Panc1 (cell line): ENCODE data around the gene AKAP12. TPM values are rescaled to one million over a fixed set of nuclear protein-coding genes. Genes with fewer than 3 reads are reported as not detected.
"Not testable (repeated sequence)": the region's sequence is repeated elsewhere in the genome, so short reads cannot be mapped to it uniquely, and the experiment has no call there.

Experiments used
- ATAC-seq: fragments of 200-7000 bp; cut with Tn5 transposase; 2 replicates; pipeline ENCODE4 v1.9.1; 2020; ENCODE audit warnings: mild to moderate bottlenecking, moderate library complexity
- BruUV-seq: library from RNA; stranded (reverse); fragments of 400-500 nt; replicated peaks from 2 replicates; lab custom pipeline; 2021; lab: Mats Ljungman, UMichigan
- CTCF ChIA-PET: fragments of 300-600 bp; sonication (Branson Sonifier 250); formaldehyde crosslinking; loops from one replicate; lab custom pipeline; 2022; ENCODE audit warnings: antibody characterized with exemption; lab: Charles Lee
- POLR2A ChIA-PET: fragments of 300-600 bp; sonication (Branson Sonifier 250); formaldehyde crosslinking; loops from one replicate; lab custom pipeline; 2022; ENCODE audit warnings: antibody characterized with exemption; lab: Charles Lee
- DNase-seq: peaks from one replicate; pipeline ENCODE4 v3.0.0-alpha.2; 2010; ENCODE audit warnings: low read depth, low spot score
- H3K27ac ChIP-seq: 2 replicates; pipeline ENCODE4 v1.5.1; 2011; ENCODE audit warnings: mild to moderate bottlenecking, low read length, inconsistent platforms
- H3K27me3 ChIP-seq: fragments of 200-500 bp; sonication (Bioruptor generic); 2 replicates; pipeline ENCODE4 v1.6.0; 2014; ENCODE audit warnings: low read length, inconsistent platforms; ENCODE audit not compliant: control insufficient read depth, insufficient read depth
- H3K36me3 ChIP-seq: fragments of 200-500 bp; sonication (Bioruptor generic); 2 replicates; pipeline ENCODE4 v1.5.1; 2014; ENCODE audit warnings: inconsistent platforms, mild to moderate bottlenecking, low read length, moderate library complexity; ENCODE audit not compliant: control insufficient read depth, insufficient read depth
- H3K4me1 ChIP-seq: 2 replicates; pipeline ENCODE4 v1.5.1; 2011; ENCODE audit warnings: inconsistent platforms, mild to moderate bottlenecking, low read length, moderate library complexity; ENCODE audit not compliant: control insufficient read depth, insufficient read depth
- H3K4me3 ChIP-seq, 2 experiments: 2 replicates each; pipeline ENCODE4 v1.5.1; 2011 to 2012; ENCODE audit warnings: low read depth in 2 of 2, low read length in 2 of 2, mild to moderate bottlenecking in 2 of 2, inconsistent platforms in 1 of 2, moderate library complexity in 1 of 2
- H3K9me3 ChIP-seq: fragments of 200-500 bp; sonication (Bioruptor generic); 2 replicates; pipeline ENCODE4 v1.5.1; 2014; ENCODE audit warnings: low read depth, mild to moderate bottlenecking, inconsistent platforms, low read length, moderate library complexity; ENCODE audit not compliant: control insufficient read depth, insufficient read depth
- POLR2AphosphoS5 ChIP-seq: IDR thresholded peaks from 2 replicates; pipeline ENCODE4 v1.6.1; 2012; ENCODE audit warnings: mild to moderate bottlenecking, low read depth, low read length, moderate library complexity
- REST ChIP-seq, 2 experiments: IDR thresholded peaks; 2 replicates each; pipeline ENCODE4 v1.6.1; 2011 to 2012; ENCODE audit warnings: low read depth in 2 of 2, control low read depth in 1 of 2, low read length in 1 of 2, mild to moderate bottlenecking in 1 of 2, moderate library complexity in 1 of 2; ENCODE audit not compliant: insufficient read depth in 1 of 2
- SIN3A ChIP-seq: IDR thresholded peaks from 2 replicates; pipeline ENCODE4 v1.6.1; 2012; ENCODE audit warnings: low read depth, mild to moderate bottlenecking, low read length, moderate library complexity, borderline replicate concordance; ENCODE audit not compliant: insufficient read depth
- TCF7L2 ChIP-seq: IDR thresholded peaks from 2 replicates; pipeline ENCODE4 v1.6.1; 2011; ENCODE audit warnings: mild to moderate bottlenecking, low read depth, low read length, inconsistent platforms
- in situ Hi-C: cut with HindIII; loops from 2 replicates; pipeline ENCODE4 v1.10.0; 2016; ENCODE audit warnings: low sequenced_read_pairs, low pct_unique_long_range_greater_than_20kb
- intact Hi-C: fragments of 100-400 bp; cut with micrococcal nuclease; formaldehyde crosslinking; loops from one replicate; pipeline ENCODE4 v1.10.0; 2022; ENCODE audit not compliant: unreplicated experiment
- total RNA-seq: library from RNA; stranded (reverse); gene quantifications from one replicate; pipeline ENCODE4 v1.2.1, GENCODE V29; 2021; ENCODE audit not compliant: unreplicated experiment
- TF ChIP-seq, protein P1 (sequence below): fragments of 450-650 bp; IDR thresholded peaks from 2 replicates; pipeline ENCODE4 v1.5.1; 2017; ENCODE audit warnings: mild to moderate bottlenecking

Gene AKAP12
- total RNA-seq, 1 experiment from 2014 or later, result 267 TPM

DNA sequence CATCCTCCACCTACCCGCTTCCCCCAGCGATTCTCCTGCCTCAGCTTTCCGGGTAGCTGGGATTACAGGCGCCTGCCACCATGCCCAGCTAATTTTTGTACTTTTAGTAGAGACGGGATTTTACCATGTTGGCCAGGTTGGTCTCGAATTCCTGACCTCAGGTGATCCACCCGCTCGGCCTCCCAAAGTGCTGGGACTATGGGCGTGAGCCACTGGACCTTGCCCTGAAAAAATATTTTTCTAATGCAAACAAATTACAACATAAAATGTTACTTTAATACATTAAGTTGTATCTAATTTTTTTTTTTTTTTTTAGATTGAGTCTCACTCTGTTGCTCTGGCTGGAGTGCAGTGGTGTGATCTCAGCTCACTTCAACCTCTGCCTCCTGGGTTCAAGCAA, 142.9 kb downstream of the AKAP12 start:
- BruUV-seq, in situ Hi-C loops, H3K36me3 ChIP-seq, intact Hi-C loops, H3K27me3 ChIP-seq, ATAC-seq, H3K27ac ChIP-seq, H3K4me3 ChIP-seq, H3K9me3 ChIP-seq, DNase-seq, H3K4me1 ChIP-seq: not testable (repeated sequence)
- CTCF ChIA-PET, result interaction anchor here (0.6 kb wide), 1 partner anchor 1532 kb away, joined by 4 read pairs; no protein-coding TSS in a partner anchor
- POLR2A ChIA-PET, result interaction anchor here (0.7 kb wide), 1 partner anchor 493 kb away, joined by 5 read pairs; no protein-coding TSS in a partner anchor

DNA sequence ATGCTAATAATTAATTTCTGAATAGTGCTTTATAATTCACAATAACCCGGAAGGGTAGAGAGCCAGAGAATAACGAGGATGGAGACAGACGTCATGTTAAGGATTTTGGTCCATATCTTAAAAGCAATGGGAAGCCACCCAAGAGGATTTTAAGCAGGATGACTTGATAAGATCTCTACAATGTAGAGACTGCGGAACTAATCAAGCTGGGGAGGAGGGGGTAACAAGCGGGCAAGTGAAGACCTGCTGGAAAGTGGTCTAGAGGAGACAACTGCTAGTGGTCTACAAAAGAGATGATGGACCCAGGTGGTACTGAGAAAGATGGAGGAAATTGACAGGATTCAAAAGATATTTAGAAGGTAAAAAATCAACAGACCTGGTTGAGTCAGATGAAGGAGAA, 144.4 kb downstream of the AKAP12 start:
- ChIA-PET CTCF (no interaction called here), POLR2A (no interaction called here)
- TF ChIP-seq TCF7L2 (no peak), POLR2AphosphoS5 (no peak), REST (IDR thresholded peaks at IDR 0.05; ENCODE audit: insufficient read depth in 1 of 2, low read depth in 2 of 2, low read length in 1 of 2) (no peak), SIN3A (no peak)
- TF ChIP-seq, protein P1, sequence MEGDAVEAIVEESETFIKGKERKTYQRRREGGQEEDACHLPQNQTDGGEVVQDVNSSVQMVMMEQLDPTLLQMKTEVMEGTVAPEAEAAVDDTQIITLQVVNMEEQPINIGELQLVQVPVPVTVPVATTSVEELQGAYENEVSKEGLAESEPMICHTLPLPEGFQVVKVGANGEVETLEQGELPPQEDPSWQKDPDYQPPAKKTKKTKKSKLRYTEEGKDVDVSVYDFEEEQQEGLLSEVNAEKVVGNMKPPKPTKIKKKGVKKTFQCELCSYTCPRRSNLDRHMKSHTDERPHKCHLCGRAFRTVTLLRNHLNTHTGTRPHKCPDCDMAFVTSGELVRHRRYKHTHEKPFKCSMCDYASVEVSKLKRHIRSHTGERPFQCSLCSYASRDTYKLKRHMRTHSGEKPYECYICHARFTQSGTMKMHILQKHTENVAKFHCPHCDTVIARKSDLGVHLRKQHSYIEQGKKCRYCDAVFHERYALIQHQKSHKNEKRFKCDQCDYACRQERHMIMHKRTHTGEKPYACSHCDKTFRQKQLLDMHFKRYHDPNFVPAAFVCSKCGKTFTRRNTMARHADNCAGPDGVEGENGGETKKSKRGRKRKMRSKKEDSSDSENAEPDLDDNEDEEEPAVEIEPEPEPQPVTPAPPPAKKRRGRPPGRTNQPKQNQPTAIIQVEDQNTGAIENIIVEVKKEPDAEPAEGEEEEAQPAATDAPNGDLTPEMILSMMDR, result no peak
- DNase-seq (no peak), ATAC-seq (no peak)
- no TSS peak for BruUV-seq
- in situ Hi-C loops, result no loop called here
- intact Hi-C loops, result no loop called here
- H3K27ac ChIP-seq, result no peak overlapping the region
- H3K4me1 ChIP-seq, result peaks cover 20% of the 10 kb centered on the region; the same call in 1 of the 2 replicates
- no peaks in the 10 kb centered on the region for H3K27me3 ChIP-seq
- no peak overlapping the region for H3K4me3 ChIP-seq
- no peaks in the 10 kb centered on the region for H3K9me3 ChIP-seq
- no peaks in the 10 kb centered on the region; the same call in 1 of the 2 replicates for H3K36me3 ChIP-seq

- POLR2A ChIA-PET, result interaction anchor here (0.7 kb wide), 1 partner anchor 18 kb away, joined by 3 read pairs; no protein-coding TSS in a partner anchor
These were observed 145.4 kb downstream of the AKAP12 start for GRCh38 chr6:151385177-151385576.

More at GRCh38 chr6:151385177-151385576, 145.4 kb downstream of the AKAP12 start:
- TF ChIP-seq REST (IDR thresholded peaks at IDR 0.05; ENCODE audit: insufficient read depth in 1 of 2, low read depth in 2 of 2, low read length in 1 of 2) (no peak), SIN3A (no peak), TCF7L2 (no peak), POLR2AphosphoS5 (no peak)
- TF ChIP-seq, protein P1, result no peak
- no peaks in the 10 kb centered on the region; the same call in none of the 2 replicates for H3K36me3 ChIP-seq
- DNase-seq, result no peak
- CTCF ChIA-PET, result no interaction called here
- H3K27me3 ChIP-seq, result no peaks in the 10 kb centered on the region
- H3K9me3 ChIP-seq, result no peaks in the 10 kb centered on the region
- peaks cover 23% of the 10 kb centered on the region; the same call in 1 of the 2 replicates for H3K4me1 ChIP-seq
- no peak overlapping the region for H3K4me3 ChIP-seq
- in situ Hi-C loops, result no loop called here
- ATAC-seq, result no peak
- no peak overlapping the region; the same call in 1 of the 2 replicates for H3K27ac ChIP-seq
- BruUV-seq, result no TSS peak
- intact Hi-C loops, result no loop called here
